K562 (cell line): ENCODE data around the gene RNU5D-1. TPM values are rescaled to one million over a fixed set of nuclear protein-coding genes. Genes with fewer than 3 reads are reported as not detected.
"Not testable (repeated sequence)": the region's sequence is repeated elsewhere in the genome, so short reads cannot be mapped to it uniquely, and the experiment has no call there.

Experiments used
- ATAC-seq: fragments of 200-7000 bp; cut with Tn5 transposase; 3 replicates; pipeline ENCODE4 v1.9.1; 2020; ENCODE audit warnings: moderate library complexity
- BruUV-seq: library from RNA; stranded (reverse); fragments of 400-500 nt; replicated peaks from 2 replicates; lab custom pipeline; 2021; lab: Mats Ljungman, UMichigan
- CTCF ChIA-PET: fragments of 300-600 bp; formaldehyde crosslinking; extraction: SDS; loops from one replicate; lab custom pipeline; 2021; ENCODE audit warnings: low intra/inter-chr PET ratio; lab: Yijun Ruan, JAX
- POLR2A ChIA-PET: fragments of 300-600, 350-650 bp; sonication (Branson Sonifier 250); formaldehyde crosslinking; extraction: SDS; loops from one replicate; lab custom pipeline; 2021; ENCODE audit warnings: antibody characterized with exemption, inconsistent platforms; lab: Yijun Ruan, JAX
- DNase-seq, 4 experiments: peaks; one replicate each; pipeline versions ENCODE4 v3.0.0 to v3.0.0-alpha.2; 2011 to 2018; ENCODE audit warnings: low spot score in 3 of 4, mixed read lengths in 3 of 4; ENCODE audit errors: extremely low read depth in 1 of 4
- FAIRE-seq: peaks from 2 replicates; lab custom pipeline; 2011; peaks lifted over from hg19 to GRCh38; lab: Jason Lieb, UNC
- H2AFZ ChIP-seq: 2 replicates; pipeline ENCODE4 v1.6.0; 2011; ENCODE audit warnings: low read depth, low read length, control low read depth, inconsistent platforms
- H3K27ac ChIP-seq: fragments of 200-600 bp; 3 replicates; pipeline ENCODE4 v1.8.0; 2011; ENCODE audit warnings: low read depth, mild to moderate bottlenecking, control low read depth, inconsistent platforms, low read length, moderate library complexity, mixed read lengths; ENCODE audit errors: extremely low read depth
- H3K27me3 ChIP-seq, 2 experiments: fragments of 300-600 bp in 1 of 2; 2 replicates in 1 of 2; 3 replicates in 1 of 2; pipeline versions ENCODE4 v1.6.0 to v1.8.0; 2011; ENCODE audit warnings: inconsistent platforms in 2 of 2, low read length in 2 of 2, mild to moderate bottlenecking in 1 of 2, mixed read lengths in 1 of 2, moderate library complexity in 1 of 2; ENCODE audit not compliant: control insufficient read depth in 2 of 2, insufficient read depth in 2 of 2
- H3K36me3 ChIP-seq: fragments of 300-600 bp; 3 replicates; pipeline ENCODE4 v1.8.0; 2011; ENCODE audit warnings: mild to moderate bottlenecking, low read length, inconsistent platforms; ENCODE audit not compliant: control insufficient read depth, insufficient read depth
- H3K4me1 ChIP-seq, 2 experiments: fragments of 200-600 bp in 1 of 2; replicated peaks in 1 of 2; 2 replicates in 1 of 2; 3 replicates in 1 of 2; pipeline versions ENCODE4 v1.5.1 to v1.8.0; 2011; ENCODE audit warnings: inconsistent platforms in 2 of 2, low read length in 2 of 2, mild to moderate bottlenecking in 1 of 2, mixed read lengths in 1 of 2, moderate library complexity in 1 of 2; ENCODE audit not compliant: control insufficient read depth in 2 of 2, insufficient read depth in 2 of 2
- H3K4me2 ChIP-seq: 2 replicates; pipeline ENCODE4 v1.6.1; 2011; ENCODE audit warnings: low read length, control low read depth, inconsistent platforms, mixed read lengths; ENCODE audit not compliant: insufficient read depth
- H3K4me3 ChIP-seq: fragments of 200-600 bp; sonication (generic), shearing (Covaris generic); 2 replicates; pipeline ENCODE4 v1.5.1; 2016; ENCODE audit warnings: control low read depth, inconsistent platforms
- H3K79me2 ChIP-seq: fragments of 200-600 bp; 3 replicates; pipeline ENCODE4 v1.8.0; 2011; ENCODE audit warnings: low read length, inconsistent platforms; ENCODE audit not compliant: control insufficient read depth, insufficient read depth
- H3K9ac ChIP-seq, 2 experiments: 2 replicates each; pipeline versions ENCODE4 v1.6.0 to v1.6.1; 2011; ENCODE audit warnings: low read depth in 2 of 2, low read length in 2 of 2, control low read depth in 1 of 2, inconsistent platforms in 1 of 2, mild to moderate bottlenecking in 1 of 2, mixed read lengths in 1 of 2; ENCODE audit not compliant: insufficient read depth in 1 of 2
- H3K9me1 ChIP-seq: one replicate; pipeline ENCODE4 v1.6.0; 2011; ENCODE audit warnings: inconsistent platforms, mild to moderate bottlenecking, low read length, moderate library complexity; ENCODE audit not compliant: control insufficient read depth, insufficient read depth
- H3K9me3 ChIP-seq: replicated peaks from 2 replicates; pipeline ENCODE4 v1.5.1; 2011; ENCODE audit warnings: low read depth, low read length, inconsistent platforms; ENCODE audit not compliant: control insufficient read depth, insufficient read depth
- H4K20me1 ChIP-seq: replicated peaks from 2 replicates; pipeline ENCODE4 v1.6.1; 2011; ENCODE audit warnings: low read length, inconsistent platforms, mixed read lengths; ENCODE audit not compliant: control insufficient read depth, insufficient read depth
- POLR2A ChIP-seq: fragments of 450-650 bp; conservative IDR thresholded peaks from 2 replicates; pipeline ENCODE4 v1.6.1; 2016
- POLR2B ChIP-seq: fragments of 450-650 bp; IDR thresholded peaks from 2 replicates; pipeline ENCODE4 v1.6.1; 2018; ENCODE audit warnings: low read depth; ENCODE audit not compliant: partially characterized antibody
- SUPT5H ChIP-seq: fragments of 450-650 bp; IDR thresholded peaks from 2 replicates; pipeline ENCODE4 v1.6.1; 2016
- ZNF586 ChIP-seq: fragments of 450-650 bp; formaldehyde crosslinking; conservative IDR thresholded peaks from 2 replicates; pipeline ENCODE4 v1.4.0; 2020; ENCODE audit warnings: mild to moderate bottlenecking, moderate library complexity
- WGBS: fragments of 100-300 bp; shearing (Covaris generic); methylation state at CpG from one replicate; pipeline ENCODE4 v1.1.6; 2016; ENCODE audit warnings: low coverage, mixed read lengths; ENCODE audit not compliant: insufficient coverage; ENCODE audit errors: missing lambda C conversion rate; 5-methylcytosine and 5-hydroxymethylcytosine counted together
- in situ Hi-C: fragments of 300-500 bp; cut with MboI; formaldehyde crosslinking; loops from 4 replicates; pipeline ENCODE4 v1.15.0; 2018; ENCODE audit warnings: inconsistent platforms, mixed read lengths
- intact Hi-C: fragments of 100-400 bp; cut with micrococcal nuclease; formaldehyde crosslinking; loops from 2 replicates; pipeline ENCODE4 v1.14.2; 2022
- polyA plus RNA-seq, 8 experiments: library from polyadenylated mRNA; depleted of rRNA in 4 of 8; stranded (reverse) in 5 of 8; unstranded in 3 of 8; fragments of >200 nt; fragmentation: Nextera tagmentation in 2 of 8; fragmentation: Illumina TruSeq in 1 of 8; extraction: Ambion mirVana in 2 of 8; extraction: Trizol in 1 of 8; gene quantifications; 2 replicates each; pipeline versions ENCODE4 v1.2.1 to v1.2.3, GENCODE V29; 2011 to 2014; ENCODE audit warnings: inconsistent platforms in 1 of 8, missing spikeins in 1 of 8
- total RNA-seq, 7 experiments: library from RNA; depleted of rRNA in 6 of 7; stranded (reverse); fragments of >200 nt in 6 of 7; fragmentation: Illumina TruSeq in 2 of 7; extraction: Trizol in 2 of 7; gene quantifications; 2 replicates each; pipeline versions ENCODE4 v1.2.1 to v1.2.3, GENCODE V29; 2011 to 2021; ENCODE audit warnings: low replicate concordance in 1 of 7
- TF ChIP-seq, protein P1 (sequence below): fragments of 450-650 bp; formaldehyde crosslinking; IDR thresholded peaks from 2 replicates; pipeline ENCODE4 v1.4.0; 2022; ENCODE audit warnings: missing genetic modification characterization

Gene RNU5D-1
- total and polyA plus RNA-seq, 9 of the 15 experiments (the other 6 are each of a cell fraction or from before 2014, with no cell fraction given) = under 0.01 TPM; not detected in 8

DNA sequence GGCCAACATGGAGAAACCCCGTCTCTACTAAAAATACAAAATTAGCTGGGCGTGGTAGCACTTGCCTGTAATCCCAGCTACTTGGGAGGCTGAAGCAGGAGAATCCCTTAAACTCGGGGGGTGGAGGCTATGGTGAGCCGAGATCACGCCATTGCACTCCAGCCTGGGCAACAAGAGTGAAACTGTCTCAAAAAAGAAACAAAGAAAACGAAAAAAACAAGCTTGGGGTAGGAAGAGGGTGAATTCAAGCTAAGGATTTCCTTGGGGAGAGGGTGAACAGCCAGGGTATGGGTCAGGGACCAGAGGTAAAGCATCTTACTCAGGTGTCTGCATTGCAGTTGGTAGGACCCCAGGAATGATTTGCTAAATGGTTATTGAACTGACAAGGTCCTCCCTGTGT is 35.5 kb upstream of the RNU5D-1 start:
- in situ Hi-C loops, DNase-seq, CTCF ChIA-PET, H3K4me2 ChIP-seq, intact Hi-C loops, ATAC-seq, H3K79me2 ChIP-seq, H3K27me3 ChIP-seq, H3K4me1 ChIP-seq, H2AFZ ChIP-seq, H4K20me1 ChIP-seq, H3K9ac ChIP-seq, H3K4me3 ChIP-seq, BruUV-seq, H3K9me3 ChIP-seq, FAIRE-seq, H3K9me1 ChIP-seq, H3K27ac ChIP-seq: not testable (repeated sequence)
- H3K36me3 ChIP-seq = peaks cover 67% of the 10 kb centered on the region
- WGBS = 86% methylated on average over 6 of the region's 6 CpGs
- POLR2A ChIA-PET = interaction anchor here (0.6 to 3.8 kb wide), 15 partner anchors 10 to 1538 kb away, joined by 3 to 77 read pairs (median 6); partner anchors contain the start of genes RNU5D-1 and RPS8
- TF ChIP-seq SUPT5H (peak; percentile 45; the same call in 1 of the 2 replicates), POLR2B (peak; percentile 51), POLR2A (peak; percentile 63)
- TF ChIP-seq, protein P1, sequence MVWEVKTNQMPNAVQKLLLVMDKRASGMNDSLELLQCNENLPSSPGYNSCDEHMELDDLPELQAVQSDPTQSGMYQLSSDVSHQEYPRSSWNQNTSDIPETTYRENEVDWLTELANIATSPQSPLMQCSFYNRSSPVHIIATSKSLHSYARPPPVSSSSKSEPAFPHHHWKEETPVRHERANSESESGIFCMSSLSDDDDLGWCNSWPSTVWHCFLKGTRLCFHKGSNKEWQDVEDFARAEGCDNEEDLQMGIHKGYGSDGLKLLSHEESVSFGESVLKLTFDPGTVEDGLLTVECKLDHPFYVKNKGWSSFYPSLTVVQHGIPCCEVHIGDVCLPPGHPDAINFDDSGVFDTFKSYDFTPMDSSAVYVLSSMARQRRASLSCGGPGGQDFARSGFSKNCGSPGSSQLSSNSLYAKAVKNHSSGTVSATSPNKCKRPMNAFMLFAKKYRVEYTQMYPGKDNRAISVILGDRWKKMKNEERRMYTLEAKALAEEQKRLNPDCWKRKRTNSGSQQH (CRISPR knock-in tag) = 0 out of 2 replicates have a peak, but pooled peaks have one; percentile 18

GRCh38 chr1:44760876-44761275 is 29.9 kb upstream of the RNU5D-1 start:
- no peak for DNase-seq

More at GRCh38 chr1:44760876-44761275, 29.9 kb upstream of the RNU5D-1 start:
- no peak for TF ChIP-seq ZNF586
- no peaks in the 10 kb centered on the region; the same call in 2 of the 3 replicates for H3K79me2 ChIP-seq
- intact Hi-C loops = no loop called here
- no peaks in the 10 kb centered on the region for H3K27me3 ChIP-seq
- no peak overlapping the region for H3K27ac ChIP-seq
- CTCF ChIA-PET = no interaction called here
- no peak overlapping the region for H3K9ac ChIP-seq
- FAIRE-seq (no peak), ATAC-seq (no peak)
- H3K4me3 ChIP-seq = no peak overlapping the region
- 0 out of 2 replicates have a peak, but pooled peaks cover 4% of the 10 kb centered on the region for H4K20me1 ChIP-seq
- H3K36me3 ChIP-seq = peaks cover 99% of the 10 kb centered on the region
- POLR2A ChIA-PET = interaction anchor here (0.8 to 11.4 kb wide), 6 partner anchors 8 to 90 kb away, joined by 3 to 199 read pairs (median 8); partner anchors contain the start of genes RNU5D-1 and RPS8
- no TSS peak for BruUV-seq
- H3K4me1 ChIP-seq = no peaks in the 10 kb centered on the region
- peaks cover 5% of the 10 kb centered on the region for H3K9me1 ChIP-seq
- H3K9me3 ChIP-seq = no peaks in the 10 kb centered on the region
- no peak overlapping the region for H3K4me2 ChIP-seq
- H2AFZ ChIP-seq = no peak overlapping the region
- 98% methylated on average over 3 of the region's 3 CpGs for WGBS
- in situ Hi-C loops = no loop called here
